HepG2 (cell line): ENCODE results near the gene MYO1E. TPM values are rescaled to one million over a fixed set of nuclear protein-coding genes. Genes with fewer than 3 reads are reported as not detected.

ENCODE experiments used
- ATAC-seq: fragments of 200-7000 bp; cut with Tn5 transposase; 3 replicates; pipeline ENCODE4 v1.9.1; 2020; ENCODE audit warnings: mild to moderate bottlenecking, moderate library complexity
- BruUV-seq: library from RNA; stranded (reverse); fragments of 400-500 nt; replicated peaks from 2 replicates; lab custom pipeline; 2021; lab: Mats Ljungman, UMichigan
- CTCF ChIA-PET: fragments of 300-600 bp; formaldehyde crosslinking; extraction: SDS; loops from one replicate; lab custom pipeline; 2021; ENCODE audit warnings: low total read pairs, inconsistent platforms, low intra/inter-chr PET ratio; lab: Yijun Ruan, JAX
- POLR2A ChIA-PET: fragments of 350-600 bp; sonication (Branson Sonifier 250); formaldehyde crosslinking; loops from one replicate; lab custom pipeline; 2020; ENCODE audit warnings: antibody characterized with exemption, inconsistent platforms; lab: Yijun Ruan, JAX
- DNase-seq: peaks from one replicate; pipeline ENCODE4 v3.0.0-alpha.2; 2015; ENCODE audit warnings: low spot score
- FAIRE-seq: peaks from 3 replicates; lab custom pipeline; 2011; peaks lifted over from hg19 to GRCh38; lab: Jason Lieb, UNC
- H2AFZ ChIP-seq: one replicate; pipeline ENCODE4 v1.6.1; 2011; ENCODE audit warnings: low read length, inconsistent platforms
- H3K27ac ChIP-seq: fragments of 300-600 bp; 3 replicates; pipeline ENCODE4 v1.8.0; 2011; ENCODE audit warnings: mixed run types, mild to moderate bottlenecking, mixed read lengths, low read length, inconsistent platforms; ENCODE audit not compliant: insufficient read depth; ENCODE audit errors: extremely low read length
- H3K27me3 ChIP-seq, 2 experiments: fragments of 200-600 bp in 1 of 2; 2 replicates in 1 of 2; 3 replicates in 1 of 2; pipeline versions ENCODE4 v1.6.0 to v1.8.0; 2011; ENCODE audit warnings: low read length in 2 of 2, mild to moderate bottlenecking in 2 of 2, moderate library complexity in 2 of 2, inconsistent platforms in 1 of 2; ENCODE audit not compliant: insufficient read depth in 2 of 2, control insufficient read depth in 1 of 2
- H3K36me3 ChIP-seq, 2 experiments: fragments of 200-600 bp in 1 of 2; replicated peaks in 1 of 2; 2 replicates in 1 of 2; 3 replicates in 1 of 2; pipeline versions ENCODE4 v1.5.1 to v1.8.0; 2011; ENCODE audit warnings: low read length in 2 of 2, inconsistent platforms in 1 of 2; ENCODE audit not compliant: insufficient read depth in 2 of 2, control insufficient read depth in 1 of 2
- H3K4me1 ChIP-seq: 2 replicates; pipeline ENCODE4 v1.5.1; 2012; ENCODE audit warnings: low read length, inconsistent platforms; ENCODE audit not compliant: insufficient read depth
- H3K4me2 ChIP-seq: 2 replicates; pipeline ENCODE4 v1.6.0; 2011; ENCODE audit warnings: low read depth, low read length, inconsistent platforms
- H3K4me3 ChIP-seq, 3 experiments: fragments of 200-600 bp in 1 of 3; sonication (generic), shearing (Covaris generic) in 1 of 3; replicated peaks in 1 of 3; 2 replicates each; pipeline ENCODE4 v1.5.1; 2011 to 2016; ENCODE audit warnings: low read length in 3 of 3, inconsistent platforms in 2 of 3, low read depth in 2 of 3, mild to moderate bottlenecking in 2 of 3, control low read depth in 1 of 3, mixed read lengths in 1 of 3; ENCODE audit not compliant: insufficient read depth in 1 of 3
- H3K79me2 ChIP-seq: one replicate; pipeline ENCODE4 v1.6.1; 2011; ENCODE audit warnings: low read length, inconsistent platforms; ENCODE audit not compliant: insufficient read depth
- H3K9ac ChIP-seq: 2 replicates; pipeline ENCODE4 v1.6.0; 2011; ENCODE audit warnings: mild to moderate bottlenecking, low read depth, low read length, inconsistent platforms; ENCODE audit not compliant: insufficient read depth
- H3K9me3 ChIP-seq: 2 replicates; pipeline ENCODE4 v1.5.1; 2012; ENCODE audit warnings: mild to moderate bottlenecking, low read length
- H4K20me1 ChIP-seq: 2 replicates; pipeline ENCODE4 v1.6.0; 2011; ENCODE audit warnings: inconsistent platforms, mild to moderate bottlenecking, low read length, moderate library complexity; ENCODE audit not compliant: insufficient read depth
- HDAC6 ChIP-seq: fragments of 200-600 bp; sonication (generic); IDR thresholded peaks from 2 replicates; pipeline ENCODE4 v1.7.0; 2017; ENCODE audit warnings: mild to moderate bottlenecking, antibody characterized with exemption, low read length, low read depth
- MAFK ChIP-seq, 2 experiments: IDR thresholded peaks in 1 of 2; conservative IDR thresholded peaks in 1 of 2; 2 replicates each; pipeline ENCODE4 v1.6.1; 2011; ENCODE audit warnings: improper control_type of control experiment in 2 of 2, low read length in 2 of 2
- SIN3A ChIP-seq: IDR thresholded peaks from 2 replicates; pipeline ENCODE4 v1.6.1; 2011; ENCODE audit warnings: low read depth, mild to moderate bottlenecking, control low read depth, low read length, borderline replicate concordance
- ZKSCAN8 ChIP-seq: IDR thresholded peaks from 2 replicates; pipeline ENCODE4 v1.6.1; 2016; ENCODE audit warnings: borderline replicate concordance, missing genetic modification reagents, missing compliant biosample characterization
- ZNF776 ChIP-seq: sonication (generic); formaldehyde crosslinking; IDR thresholded peaks from 2 replicates; pipeline ENCODE4 v1.4.0; 2020; ENCODE audit warnings: mild to moderate bottlenecking, missing genetic modification reagents
- ZNF850 ChIP-seq: sonication (generic); formaldehyde crosslinking; conservative IDR thresholded peaks from 2 replicates; pipeline ENCODE4 v1.9.0; 2021; ENCODE audit warnings: mild to moderate bottlenecking, missing genetic modification reagents
- ZSCAN12 ChIP-seq: sonication (generic); formaldehyde crosslinking; IDR thresholded peaks from 2 replicates; pipeline ENCODE4 v1.9.0; 2021; ENCODE audit warnings: mild to moderate bottlenecking, missing genetic modification reagents
- WGBS: methylation state at CpG from one replicate; pipeline ENCODE4 v1.1.6; 2017; ENCODE audit warnings: low lambda C conversion rate; 5-methylcytosine and 5-hydroxymethylcytosine counted together
- in situ Hi-C: cut with HindIII; loops from 2 replicates; pipeline ENCODE4 v1.10.0; 2017; ENCODE audit warnings: low pct_unique_long_range_greater_than_20kb; ENCODE audit not compliant: extremely low pct_ligation_motif_present
- intact Hi-C: fragments of 100-400 bp; cut with micrococcal nuclease; formaldehyde crosslinking; loops from one replicate; pipeline ENCODE4 v1.10.0; 2022; ENCODE audit not compliant: unreplicated experiment
- polyA plus RNA-seq, 8 experiments: library from polyadenylated mRNA; depleted of rRNA in 3 of 8; stranded (reverse) in 7 of 8; unstranded in 1 of 8; fragments of >200 nt; fragmentation: Illumina TruSeq in 4 of 8; extraction: Trizol in 4 of 8; gene quantifications; 2 replicates each; pipeline versions ENCODE4 v1.2.1 to v1.2.3, GENCODE V29; 2011 to 2016; ENCODE audit warnings: low read depth in 4 of 8, missing spikeins in 1 of 8, mixed read lengths in 1 of 8; ENCODE audit not compliant: insufficient read depth in 1 of 8
- total RNA-seq, 5 experiments: library from RNA; depleted of rRNA; stranded (reverse); fragments of >200 nt; fragmentation: Illumina TruSeq; extraction: Trizol; gene quantifications; 2 replicates each; pipeline ENCODE4 v1.2.3, GENCODE V29; 2016; ENCODE audit warnings: low read depth in 1 of 5
- TF ChIP-seq, protein P1 (sequence below): sonication (generic); formaldehyde crosslinking; IDR thresholded peaks from 2 replicates; pipeline ENCODE4 v1.4.0; 2020; ENCODE audit warnings: mild to moderate bottlenecking, missing genetic modification reagents
- TF ChIP-seq, protein P2 (sequence below): sonication (generic); formaldehyde crosslinking; IDR thresholded peaks from 2 replicates; pipeline ENCODE4 v1.8.0; 2022; ENCODE audit warnings: mild to moderate bottlenecking, missing genetic modification reagents, moderate library complexity
- TF ChIP-seq, protein P3 (sequence below): sonication (generic); formaldehyde crosslinking; IDR thresholded peaks from 2 replicates; pipeline ENCODE4 v1.9.0; 2021; ENCODE audit warnings: mild to moderate bottlenecking, missing genetic modification reagents
- TF ChIP-seq, protein P4 (sequence below): sonication (generic); formaldehyde crosslinking; IDR thresholded peaks from 2 replicates; pipeline ENCODE4 v1.8.0; 2022; ENCODE audit warnings: mild to moderate bottlenecking, missing genetic modification reagents; ENCODE audit not compliant: insufficient replicate concordance

Gene MYO1E
- total and polyA plus RNA-seq, 2 of the 13 experiments (the other 11 are each of a cell fraction or from before 2014, with no cell fraction given), result 15.7 to 25.1 TPM

DNA sequence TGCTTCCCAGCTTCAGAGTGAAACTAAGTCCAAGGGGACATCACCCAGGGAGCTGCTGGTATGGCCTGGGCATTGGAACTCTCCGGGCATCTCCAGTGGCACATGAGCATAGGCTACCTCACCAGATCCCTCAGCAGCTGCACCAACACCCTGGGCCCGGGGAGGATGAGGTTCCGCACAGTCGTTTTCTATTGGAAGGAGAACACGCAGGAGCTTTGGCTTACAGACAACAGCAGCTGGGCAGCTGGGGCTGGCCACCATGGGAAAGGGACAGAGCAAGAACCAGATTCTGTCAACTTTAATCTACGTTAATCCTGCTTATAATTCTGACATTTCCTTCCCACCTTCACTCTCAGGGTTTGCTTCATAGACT lies 65.5 kb downstream of the MYO1E start (continued):
- TF ChIP-seq, protein P1, sequence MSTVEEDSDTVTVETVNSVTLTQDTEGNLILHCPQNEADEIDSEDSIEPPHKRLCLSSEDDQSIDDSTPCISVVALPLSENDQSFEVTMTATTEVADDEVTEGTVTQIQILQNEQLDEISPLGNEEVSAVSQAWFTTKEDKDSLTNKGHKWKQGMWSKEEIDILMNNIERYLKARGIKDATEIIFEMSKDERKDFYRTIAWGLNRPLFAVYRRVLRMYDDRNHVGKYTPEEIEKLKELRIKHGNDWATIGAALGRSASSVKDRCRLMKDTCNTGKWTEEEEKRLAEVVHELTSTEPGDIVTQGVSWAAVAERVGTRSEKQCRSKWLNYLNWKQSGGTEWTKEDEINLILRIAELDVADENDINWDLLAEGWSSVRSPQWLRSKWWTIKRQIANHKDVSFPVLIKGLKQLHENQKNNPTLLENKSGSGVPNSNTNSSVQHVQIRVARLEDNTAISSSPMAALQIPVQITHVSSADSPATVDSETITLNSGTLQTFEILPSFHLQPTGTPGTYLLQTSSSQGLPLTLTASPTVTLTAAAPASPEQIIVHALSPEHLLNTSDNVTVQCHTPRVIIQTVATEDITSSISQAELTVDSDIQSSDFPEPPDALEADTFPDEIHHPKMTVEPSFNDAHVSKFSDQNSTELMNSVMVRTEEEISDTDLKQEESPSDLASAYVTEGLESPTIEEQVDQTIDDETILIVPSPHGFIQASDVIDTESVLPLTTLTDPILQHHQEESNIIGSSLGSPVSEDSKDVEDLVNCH, result no peak
- TF ChIP-seq HDAC6, result no peak

DNA sequence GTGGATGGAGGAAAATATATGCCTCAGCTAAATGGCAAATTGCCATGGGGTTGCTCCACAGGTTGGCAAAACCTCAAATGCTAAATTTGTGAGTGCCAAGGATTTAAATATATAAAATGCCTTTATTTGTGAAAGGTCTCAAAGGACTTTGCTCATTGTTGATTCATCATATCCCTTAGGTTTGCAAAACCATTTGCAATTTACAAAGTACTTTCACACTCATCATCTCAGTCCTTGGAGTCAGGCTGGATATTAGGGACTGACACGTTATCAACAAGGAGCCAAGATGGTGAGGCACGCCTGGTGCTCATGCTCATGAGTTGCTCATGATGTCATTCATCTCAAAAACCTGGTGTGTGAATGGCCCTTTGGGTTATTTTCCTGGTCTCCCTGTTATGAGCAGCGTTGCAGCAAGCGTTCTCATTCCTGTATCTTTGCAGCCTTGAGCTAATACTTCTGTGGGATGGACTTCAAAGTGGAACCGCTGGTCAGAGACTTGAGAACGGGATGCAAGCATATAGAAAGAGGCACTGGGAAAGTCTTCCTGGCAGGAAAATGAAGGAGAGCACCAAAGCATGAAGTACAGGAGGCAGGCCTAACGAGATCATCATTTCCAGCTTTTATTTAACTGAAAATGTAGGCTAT lies 66.0 kb downstream of the MYO1E start:
- POLR2A ChIA-PET, result no interaction called here
- no peak overlapping the region for H3K9ac ChIP-seq
- WGBS, result 91% methylated on average over 7 of the region's 7 CpGs
- CTCF ChIA-PET, result no interaction called here
- H4K20me1 ChIP-seq, result 0 out of 2 replicates have a peak, but pooled peaks cover 2% of the 10 kb centered on the region
- H3K79me2 ChIP-seq, result peaks cover 3% of the 10 kb centered on the region
- BruUV-seq, result no TSS peak
- no peak for ATAC-seq
- FAIRE-seq, result no peak
- peaks cover 25% of the 10 kb centered on the region for H3K4me1 ChIP-seq
- H2AFZ ChIP-seq, result no peak overlapping the region
- H3K27ac ChIP-seq, result no peak overlapping the region
- TF ChIP-seq ZKSCAN8 (CRISPR knock-in tag) (no peak), ZSCAN12 (no peak), MAFK (conservative IDR thresholded peaks at IDR 0.05 in 1 of 2, IDR thresholded peaks at IDR 0.05 in 1 of 2; ENCODE audit: low read length in 2 of 2) (peak in 1 of 2 experiments; percentile 3; a peak in 1 of 4 replicates), SIN3A (no peak), ZNF776 (CRISPR knock-in tag) (no peak), ZNF850 (CRISPR knock-in tag) (no peak)
- TF ChIP-seq, protein P2, sequence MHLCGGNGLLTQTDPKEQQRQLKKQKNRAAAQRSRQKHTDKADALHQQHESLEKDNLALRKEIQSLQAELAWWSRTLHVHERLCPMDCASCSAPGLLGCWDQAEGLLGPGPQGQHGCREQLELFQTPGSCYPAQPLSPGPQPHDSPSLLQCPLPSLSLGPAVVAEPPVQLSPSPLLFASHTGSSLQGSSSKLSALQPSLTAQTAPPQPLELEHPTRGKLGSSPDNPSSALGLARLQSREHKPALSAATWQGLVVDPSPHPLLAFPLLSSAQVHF (CRISPR knock-in tag), result no peak
- TF ChIP-seq, protein P3, sequence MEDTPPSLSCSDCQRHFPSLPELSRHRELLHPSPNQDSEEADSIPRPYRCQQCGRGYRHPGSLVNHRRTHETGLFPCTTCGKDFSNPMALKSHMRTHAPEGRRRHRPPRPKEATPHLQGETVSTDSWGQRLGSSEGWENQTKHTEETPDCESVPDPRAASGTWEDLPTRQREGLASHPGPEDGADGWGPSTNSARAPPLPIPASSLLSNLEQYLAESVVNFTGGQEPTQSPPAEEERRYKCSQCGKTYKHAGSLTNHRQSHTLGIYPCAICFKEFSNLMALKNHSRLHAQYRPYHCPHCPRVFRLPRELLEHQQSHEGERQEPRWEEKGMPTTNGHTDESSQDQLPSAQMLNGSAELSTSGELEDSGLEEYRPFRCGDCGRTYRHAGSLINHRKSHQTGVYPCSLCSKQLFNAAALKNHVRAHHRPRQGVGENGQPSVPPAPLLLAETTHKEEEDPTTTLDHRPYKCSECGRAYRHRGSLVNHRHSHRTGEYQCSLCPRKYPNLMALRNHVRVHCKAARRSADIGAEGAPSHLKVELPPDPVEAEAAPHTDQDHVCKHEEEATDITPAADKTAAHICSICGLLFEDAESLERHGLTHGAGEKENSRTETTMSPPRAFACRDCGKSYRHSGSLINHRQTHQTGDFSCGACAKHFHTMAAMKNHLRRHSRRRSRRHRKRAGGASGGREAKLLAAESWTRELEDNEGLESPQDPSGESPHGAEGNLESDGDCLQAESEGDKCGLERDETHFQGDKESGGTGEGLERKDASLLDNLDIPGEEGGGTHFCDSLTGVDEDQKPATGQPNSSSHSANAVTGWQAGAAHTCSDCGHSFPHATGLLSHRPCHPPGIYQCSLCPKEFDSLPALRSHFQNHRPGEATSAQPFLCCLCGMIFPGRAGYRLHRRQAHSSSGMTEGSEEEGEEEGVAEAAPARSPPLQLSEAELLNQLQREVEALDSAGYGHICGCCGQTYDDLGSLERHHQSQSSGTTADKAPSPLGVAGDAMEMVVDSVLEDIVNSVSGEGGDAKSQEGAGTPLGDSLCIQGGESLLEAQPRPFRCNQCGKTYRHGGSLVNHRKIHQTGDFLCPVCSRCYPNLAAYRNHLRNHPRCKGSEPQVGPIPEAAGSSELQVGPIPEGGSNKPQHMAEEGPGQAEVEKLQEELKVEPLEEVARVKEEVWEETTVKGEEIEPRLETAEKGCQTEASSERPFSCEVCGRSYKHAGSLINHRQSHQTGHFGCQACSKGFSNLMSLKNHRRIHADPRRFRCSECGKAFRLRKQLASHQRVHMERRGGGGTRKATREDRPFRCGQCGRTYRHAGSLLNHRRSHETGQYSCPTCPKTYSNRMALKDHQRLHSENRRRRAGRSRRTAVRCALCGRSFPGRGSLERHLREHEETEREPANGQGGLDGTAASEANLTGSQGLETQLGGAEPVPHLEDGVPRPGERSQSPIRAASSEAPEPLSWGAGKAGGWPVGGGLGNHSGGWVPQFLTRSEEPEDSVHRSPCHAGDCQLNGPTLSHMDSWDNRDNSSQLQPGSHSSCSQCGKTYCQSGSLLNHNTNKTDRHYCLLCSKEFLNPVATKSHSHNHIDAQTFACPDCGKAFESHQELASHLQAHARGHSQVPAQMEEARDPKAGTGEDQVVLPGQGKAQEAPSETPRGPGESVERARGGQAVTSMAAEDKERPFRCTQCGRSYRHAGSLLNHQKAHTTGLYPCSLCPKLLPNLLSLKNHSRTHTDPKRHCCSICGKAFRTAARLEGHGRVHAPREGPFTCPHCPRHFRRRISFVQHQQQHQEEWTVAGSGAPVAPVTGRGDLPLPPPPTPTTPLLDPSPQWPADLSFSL (CRISPR knock-in tag), result no peak
- TF ChIP-seq, protein P4, sequence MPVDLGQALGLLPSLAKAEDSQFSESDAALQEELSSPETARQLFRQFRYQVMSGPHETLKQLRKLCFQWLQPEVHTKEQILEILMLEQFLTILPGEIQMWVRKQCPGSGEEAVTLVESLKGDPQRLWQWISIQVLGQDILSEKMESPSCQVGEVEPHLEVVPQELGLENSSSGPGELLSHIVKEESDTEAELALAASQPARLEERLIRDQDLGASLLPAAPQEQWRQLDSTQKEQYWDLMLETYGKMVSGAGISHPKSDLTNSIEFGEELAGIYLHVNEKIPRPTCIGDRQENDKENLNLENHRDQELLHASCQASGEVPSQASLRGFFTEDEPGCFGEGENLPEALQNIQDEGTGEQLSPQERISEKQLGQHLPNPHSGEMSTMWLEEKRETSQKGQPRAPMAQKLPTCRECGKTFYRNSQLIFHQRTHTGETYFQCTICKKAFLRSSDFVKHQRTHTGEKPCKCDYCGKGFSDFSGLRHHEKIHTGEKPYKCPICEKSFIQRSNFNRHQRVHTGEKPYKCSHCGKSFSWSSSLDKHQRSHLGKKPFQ (CRISPR knock-in tag), result no peak
- no peaks in the 10 kb centered on the region for H3K27me3 ChIP-seq
- no peak overlapping the region for H3K4me2 ChIP-seq
- no peak overlapping the region for H3K4me3 ChIP-seq
- DNase-seq, result no peak
- H3K9me3 ChIP-seq, result no peaks in the 10 kb centered on the region
- in situ Hi-C loops (no loop called here), intact Hi-C loops (no loop called here)
- peaks cover 0 to 1% of the 10 kb centered on the region in 2 experiments; a peak in 1 of 5 replicates for H3K36me3 ChIP-seq
